ENCODE data around the gene GABBR1.
A peak's percentile ranks its signal among the peaks of the same experiment; 100 is the strongest.

Gene GABBR1

DNA sequence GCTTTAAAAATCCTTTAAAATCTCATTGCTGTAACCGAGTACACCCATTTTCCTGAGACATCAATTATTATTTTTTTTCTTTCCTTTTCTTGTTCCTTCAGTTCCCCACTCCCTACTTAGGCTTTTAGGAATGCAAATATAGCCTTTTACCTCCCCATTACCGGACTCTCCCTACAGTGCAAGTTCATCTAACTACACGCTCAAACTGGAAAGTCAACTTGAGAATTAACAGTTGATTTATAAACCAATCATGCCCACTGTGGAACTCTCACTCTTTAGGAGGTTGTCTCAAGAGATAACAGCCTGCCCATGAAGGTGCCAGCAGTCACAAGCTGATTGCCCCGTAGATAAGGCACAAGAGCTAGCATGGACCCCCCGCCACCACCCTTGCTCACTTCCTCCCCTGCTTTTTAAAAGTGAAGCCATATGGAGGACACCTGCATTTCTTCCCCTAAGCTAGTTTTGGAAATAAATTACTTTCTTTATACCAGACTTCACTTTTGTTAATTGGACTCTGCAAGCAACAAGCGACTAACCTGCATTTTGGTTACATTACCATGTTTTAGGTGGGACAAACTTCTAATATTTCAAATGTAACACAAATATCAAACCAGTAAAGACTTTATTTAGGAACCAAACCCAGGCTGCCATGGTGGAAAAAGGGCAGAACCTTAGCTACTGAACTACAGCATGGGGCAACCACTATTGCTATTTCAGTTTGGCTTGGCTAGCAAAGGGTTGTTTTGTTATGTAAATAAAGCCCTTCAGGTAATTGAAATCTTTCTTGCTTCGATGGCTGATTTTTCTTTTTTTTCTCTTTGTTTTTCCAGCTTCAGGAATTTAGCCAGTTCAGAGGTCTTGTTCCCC, 108.3 kb downstream of the GABBR1 start:
- DNase-seq: no peak

DNA sequence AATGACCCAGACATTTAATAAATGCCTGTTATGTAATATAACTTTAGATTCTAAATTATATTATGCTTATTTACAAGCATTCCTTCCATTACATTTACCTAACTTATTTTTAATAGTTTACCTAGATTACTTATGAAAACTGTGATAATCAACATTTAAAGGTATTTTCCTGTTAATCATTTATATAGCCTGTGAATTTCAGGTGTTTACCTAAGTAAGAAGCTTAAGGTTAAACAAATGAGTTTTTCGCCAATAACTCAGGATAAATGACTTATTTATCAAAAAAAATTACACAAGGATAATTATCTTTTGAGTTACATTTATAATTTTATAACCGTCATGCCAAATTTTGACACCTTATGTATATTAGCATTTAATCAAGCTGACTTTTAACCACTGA, 108.9 kb downstream of the GABBR1 start:
- DNase-seq: no peak

DNA sequence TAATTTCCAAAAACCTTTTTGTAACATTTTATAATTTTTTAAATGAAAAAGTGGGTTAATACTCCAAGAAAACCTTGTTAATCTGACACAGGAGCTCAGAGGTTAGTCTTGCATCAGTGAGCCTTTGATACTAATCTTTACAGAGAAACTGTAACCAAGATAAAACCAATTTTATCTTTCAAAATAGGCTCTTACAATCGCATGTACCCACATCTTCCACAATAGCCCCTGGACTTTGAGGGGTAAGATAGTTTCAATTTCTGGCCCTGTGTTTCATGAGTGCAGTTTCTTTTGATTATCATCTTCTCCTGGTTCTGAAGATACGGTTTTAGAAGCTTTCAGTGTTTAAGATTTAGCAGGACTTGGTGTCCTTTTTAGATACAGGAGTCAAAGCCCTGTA, 110.8 kb downstream of the GABBR1 start:
- DNase-seq: no peak

DNA sequence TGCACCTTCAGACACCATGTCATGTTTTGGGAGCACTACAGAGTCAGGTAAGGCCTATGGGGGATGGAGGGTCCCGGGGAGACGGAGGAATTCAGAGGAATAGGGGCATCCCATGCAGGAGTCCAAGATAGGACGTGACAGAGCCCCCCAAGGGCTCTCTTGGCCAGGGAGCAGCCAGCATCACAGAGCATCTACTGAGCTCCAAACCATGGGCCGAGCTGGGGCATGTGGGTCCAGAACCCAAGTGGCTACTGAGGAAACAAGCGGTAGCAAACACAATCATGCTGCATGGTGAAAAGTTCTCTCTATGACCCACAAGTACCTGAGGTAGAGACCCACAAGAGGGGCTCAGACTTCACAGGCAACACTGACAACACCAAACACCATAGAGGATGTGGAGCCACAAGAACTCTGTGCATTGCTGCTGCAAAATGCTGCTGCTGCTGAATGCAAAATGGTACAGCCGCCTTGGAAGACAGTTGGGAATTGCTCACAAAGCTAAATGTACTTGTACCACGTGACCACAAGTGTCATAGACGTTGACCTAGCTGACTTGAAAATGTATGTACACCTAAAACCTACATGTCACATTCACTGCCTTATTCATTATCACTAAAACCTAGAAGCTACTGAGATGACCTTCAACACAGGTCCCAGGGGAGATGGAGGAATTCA, 111.8 kb downstream of the GABBR1 start:
- DNase-seq: no peak

DNA sequence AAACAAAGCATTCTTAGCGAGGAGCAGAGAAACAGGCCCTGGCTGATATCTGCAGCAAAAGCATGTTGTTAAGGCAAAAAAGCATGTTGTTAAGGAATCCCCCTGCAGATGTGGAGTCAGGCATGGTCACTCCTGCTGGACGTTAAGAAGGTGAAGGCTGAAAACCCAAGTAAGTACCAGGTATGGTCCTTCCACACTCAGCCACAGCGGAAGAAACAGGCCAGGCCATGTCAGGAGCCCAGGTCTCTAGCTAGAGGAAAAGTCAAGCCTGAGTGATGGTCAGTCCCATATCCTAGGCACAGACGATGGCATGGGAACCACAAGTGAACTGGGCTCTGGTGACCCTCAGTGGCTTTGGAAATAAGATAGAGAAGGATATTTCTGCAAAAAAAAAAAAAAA, 112.8 kb downstream of the GABBR1 start:
- DNase-seq: no peak

DNA sequence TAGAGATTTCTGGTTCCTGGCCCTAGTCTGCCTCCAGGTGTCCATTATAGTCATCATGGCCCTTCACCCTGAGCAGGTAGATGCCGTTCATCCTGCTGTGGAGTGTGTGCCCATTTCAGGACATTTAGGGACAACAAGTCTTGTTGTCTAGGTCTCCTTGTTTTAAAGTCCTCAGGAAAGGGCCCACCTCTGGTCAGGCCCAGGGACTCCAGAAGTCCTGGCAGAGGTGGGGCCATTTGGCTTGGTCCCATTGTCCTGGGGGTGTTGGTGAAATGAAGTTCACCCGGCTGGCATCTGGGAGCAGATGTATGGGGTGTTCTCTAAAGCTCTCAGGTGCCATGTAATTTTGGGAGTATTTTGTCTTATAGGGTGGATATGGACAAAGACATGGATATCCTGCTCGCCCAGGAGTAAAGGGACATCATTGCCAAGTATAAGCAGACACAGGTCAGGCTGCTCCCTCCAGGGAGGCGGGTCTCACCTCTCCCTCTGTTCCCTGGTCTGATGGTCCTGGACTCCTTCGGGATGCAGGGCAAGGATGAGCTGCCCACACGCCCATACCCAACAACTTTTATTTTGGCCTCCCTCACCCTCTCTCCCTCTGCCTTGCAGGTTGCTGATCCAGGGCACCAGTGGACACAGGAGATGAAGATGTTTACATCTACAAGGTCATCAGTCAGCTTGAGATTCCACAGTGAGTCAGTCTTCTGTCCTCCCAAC, 113.5 kb downstream of the GABBR1 start:
- DNase-seq: no peak

DNA sequence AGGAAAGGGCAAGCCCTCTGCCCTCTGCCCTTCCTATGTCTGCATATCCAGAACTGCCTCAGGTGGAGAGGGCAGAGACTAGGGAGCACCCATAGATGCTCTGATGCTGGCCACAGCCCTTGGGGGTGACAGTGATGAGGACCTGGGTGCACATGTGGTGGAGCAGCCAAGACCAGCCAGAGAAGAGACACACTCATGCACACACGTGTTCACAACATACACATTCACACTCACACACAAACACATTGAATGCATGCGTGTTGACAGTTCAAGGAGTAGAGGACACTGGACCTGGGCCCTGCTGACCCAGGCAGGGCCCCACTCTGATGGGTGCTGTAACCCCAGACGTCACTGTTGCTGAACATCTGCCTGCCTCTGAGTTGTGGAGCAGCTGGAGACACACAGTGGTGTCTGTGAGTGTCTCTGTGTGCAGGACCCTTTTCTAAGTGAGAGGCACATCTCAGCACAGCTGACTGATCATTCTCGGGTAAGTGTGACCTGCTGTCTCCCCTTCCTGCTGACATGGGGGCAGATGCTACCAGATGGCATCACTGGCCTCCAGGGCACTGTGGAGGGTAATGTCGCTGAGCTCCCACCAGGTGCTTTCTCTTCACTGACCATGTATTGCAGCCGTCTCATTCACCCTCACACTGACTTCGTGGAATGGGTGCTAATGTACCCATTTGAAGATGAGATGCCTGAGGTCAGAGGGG, 115.1 kb downstream of the GABBR1 start:
- no peak for DNase-seq

DNA sequence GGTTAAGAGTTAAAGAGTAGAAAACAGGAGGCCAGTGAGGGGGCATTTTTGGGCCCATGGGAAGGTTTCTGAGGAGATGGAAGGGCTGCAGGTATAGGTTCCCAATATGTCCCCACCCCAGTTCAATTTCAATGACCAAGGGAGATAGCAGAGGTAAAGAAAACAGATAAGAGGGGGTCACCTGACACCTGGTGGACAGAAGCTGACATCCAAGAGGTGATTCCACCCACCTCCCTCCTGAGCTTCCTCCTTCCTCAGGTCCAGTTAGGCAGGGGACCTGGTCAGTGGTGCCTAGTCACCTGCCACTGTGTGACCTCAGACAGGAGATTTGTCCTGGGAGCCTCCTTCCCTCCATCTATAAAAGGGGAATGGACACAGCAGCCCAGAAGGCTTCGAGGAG, 115.7 kb downstream of the GABBR1 start:
- no peak for DNase-seq

DNA sequence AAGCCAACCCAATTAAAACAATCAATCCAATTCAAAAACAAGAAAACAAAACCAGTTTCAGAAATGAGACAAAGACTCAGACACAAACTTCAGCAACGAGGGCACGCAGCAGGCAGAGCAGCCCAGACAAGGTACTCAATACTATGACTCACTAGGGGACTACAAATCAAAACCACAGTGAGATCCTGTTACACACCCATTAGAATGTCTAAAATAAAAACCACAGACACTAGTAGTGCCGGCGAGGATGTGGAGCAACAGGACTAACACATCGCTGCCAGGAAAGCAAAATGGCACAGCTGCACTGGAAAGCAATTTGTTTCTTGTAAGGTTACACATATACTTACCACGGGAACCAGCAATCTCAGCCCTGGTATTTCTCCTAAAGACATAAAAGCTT, 116.9 kb downstream of the GABBR1 start:
- peak; percentile 27 for DNase-seq

DNA sequence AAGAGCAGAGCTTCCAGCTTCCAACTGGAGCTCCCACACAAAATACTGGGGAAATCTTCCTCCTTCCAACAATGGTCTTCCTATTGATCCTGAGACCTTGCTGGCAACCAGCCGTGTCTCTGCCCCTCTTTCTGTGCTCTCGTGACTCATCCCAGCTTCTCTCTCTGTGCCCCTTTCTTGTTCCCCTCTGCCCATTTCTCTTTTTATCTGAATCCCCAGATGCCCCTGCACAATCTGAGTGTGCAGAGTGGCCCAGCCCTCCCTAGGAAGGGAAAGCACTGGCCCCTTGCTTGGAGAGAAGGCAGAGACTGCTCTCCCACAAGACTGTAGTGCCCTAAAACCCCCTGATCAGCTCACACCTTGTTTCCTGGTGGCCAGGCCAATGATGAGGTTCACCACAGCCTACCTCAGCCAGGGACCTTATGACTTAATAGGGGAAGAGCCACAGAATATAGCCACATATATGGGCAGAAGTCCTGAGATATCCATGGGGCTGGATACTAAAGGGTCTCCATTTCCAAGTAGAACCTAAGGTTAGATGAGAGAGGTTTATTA, 122.2 kb downstream of the GABBR1 start:
- no peak for DNase-seq

DNA sequence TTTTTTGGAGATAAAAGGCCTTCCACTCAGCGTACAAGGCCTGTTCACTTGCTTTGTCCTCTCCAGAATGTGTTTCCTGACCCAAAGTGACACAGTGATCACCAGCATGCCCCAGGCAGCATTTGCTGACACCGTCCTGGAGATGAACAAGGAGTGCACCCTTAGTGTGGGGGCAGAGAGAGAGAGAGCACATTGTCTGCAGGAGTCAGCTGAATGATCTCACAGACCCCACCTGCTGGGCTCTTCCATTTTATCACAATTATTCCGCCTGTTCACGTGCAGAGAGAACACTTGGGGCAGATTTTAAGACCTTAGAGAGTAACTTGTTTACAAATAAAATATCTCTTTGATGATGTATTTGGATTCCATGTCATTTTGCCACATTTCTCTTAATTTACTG, 122.8 kb downstream of the GABBR1 start:
- DNase-seq: no peak
